GM21529 (cell line): ENCODE results near the gene OR11L1.

Experiments used
- ATAC-seq: cut with Tn5 transposase; IDR thresholded peaks from one replicate; pipeline ENCODE4 v1.9.1; 2021; ENCODE audit not compliant: unreplicated experiment

Gene OR11L1, protein sequence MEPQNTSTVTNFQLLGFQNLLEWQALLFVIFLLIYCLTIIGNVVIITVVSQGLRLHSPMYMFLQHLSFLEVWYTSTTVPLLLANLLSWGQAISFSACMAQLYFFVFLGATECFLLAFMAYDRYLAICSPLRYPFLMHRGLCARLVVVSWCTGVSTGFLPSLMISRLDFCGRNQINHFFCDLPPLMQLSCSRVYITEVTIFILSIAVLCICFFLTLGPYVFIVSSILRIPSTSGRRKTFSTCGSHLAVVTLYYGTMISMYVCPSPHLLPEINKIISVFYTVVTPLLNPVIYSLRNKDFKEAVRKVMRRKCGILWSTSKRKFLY

GRCh38 chr1:247841796-247842195 is at the start of gene OR11L1:
OR11L1 (minus strand) TSS chr1:247841896; CDS start chr1:247841896, 0 bp downstream.
- no peak for ATAC-seq

DNA sequence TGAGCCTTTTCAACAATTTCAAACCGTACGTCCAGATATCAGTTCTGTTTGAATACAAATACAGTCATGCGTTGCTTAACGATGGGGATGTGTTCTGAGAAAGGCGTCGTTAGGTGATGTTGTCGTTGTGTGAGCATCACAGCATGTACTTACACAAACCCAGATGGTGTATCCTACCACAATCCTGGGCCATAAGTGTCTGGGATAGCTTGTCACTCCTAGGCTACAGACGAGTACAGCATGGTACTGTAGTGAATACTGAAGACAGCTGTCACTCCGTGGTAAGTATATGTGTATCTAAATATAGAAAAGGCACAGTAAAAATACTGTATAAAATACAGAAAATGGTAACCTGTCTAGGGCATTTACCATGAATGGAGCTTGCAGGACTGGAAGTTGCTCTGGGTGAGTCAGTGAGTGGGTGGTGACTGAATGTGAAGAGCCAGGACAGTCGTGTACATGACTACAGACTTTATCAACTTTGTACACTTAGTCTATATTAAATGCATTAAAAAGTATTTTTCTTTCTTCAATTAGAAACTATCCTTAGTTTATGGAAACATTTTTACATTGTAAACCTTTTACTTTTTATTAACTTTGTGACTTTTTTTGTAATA is 43.2 kb upstream of the OR11L1 start:
- no peak for ATAC-seq

- ATAC-seq, result no peak
Measured at GRCh38 chr1:247883346-247883745, 41.6 kb upstream of the OR11L1 start.

- no peak for ATAC-seq
Measured at GRCh38 chr1:247865416-247865815, 23.7 kb upstream of the OR11L1 start.

GRCh38 chr1:247864644-247865043 is 22.9 kb upstream of the OR11L1 start:
- no peak for ATAC-seq

GRCh38 chr1:247862756-247863155 is 21.1 kb upstream of the OR11L1 start:
- ATAC-seq, result no peak

- no peak for ATAC-seq
Measured at GRCh38 chr1:247857985-247858619, 16.4 kb upstream of the OR11L1 start.

DNA sequence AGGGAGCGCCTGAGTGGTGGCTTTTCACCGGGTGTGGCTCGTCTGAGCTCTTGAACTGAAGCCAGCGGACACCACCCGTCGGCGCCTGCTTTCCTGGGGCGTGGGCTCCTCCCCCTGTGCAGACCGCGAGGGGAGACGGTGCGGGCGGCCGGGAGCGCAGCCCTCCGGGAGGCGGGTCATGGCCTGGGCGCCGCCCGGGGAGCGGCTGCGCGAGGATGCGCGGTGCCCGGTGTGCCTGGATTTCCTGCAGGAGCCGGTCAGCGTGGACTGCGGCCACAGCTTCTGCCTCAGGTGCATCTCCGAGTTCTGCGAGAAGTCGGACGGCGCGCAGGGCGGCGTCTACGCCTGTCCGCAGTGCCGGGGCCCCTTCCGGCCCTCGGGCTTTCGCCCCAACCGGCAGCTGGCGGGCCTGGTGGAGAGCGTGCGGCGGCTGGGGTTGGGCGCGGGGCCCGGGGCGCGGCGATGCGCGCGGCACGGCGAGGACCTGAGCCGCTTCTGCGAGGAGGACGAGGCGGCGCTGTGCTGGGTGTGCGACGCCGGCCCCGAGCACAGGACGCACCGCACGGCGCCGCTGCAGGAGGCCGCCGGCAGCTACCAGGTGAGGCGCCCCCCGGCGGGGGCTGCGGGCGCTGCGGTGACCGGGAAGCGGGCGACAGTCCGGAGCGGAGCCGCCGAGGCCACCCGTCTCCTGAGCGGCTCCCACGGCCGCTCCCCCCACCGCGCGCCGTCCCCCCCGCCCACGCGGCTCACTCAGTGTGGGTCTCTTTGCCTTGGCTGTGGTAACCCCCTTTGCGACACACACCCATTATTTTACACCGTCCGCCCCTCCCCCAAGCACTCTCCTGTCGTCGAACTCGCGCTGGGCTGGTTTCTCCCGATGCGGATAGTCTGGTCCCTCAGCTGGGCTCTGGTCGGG is 15.6 kb upstream of the OR11L1 start, which contains the start of gene TRIM58:
Gene TRIM58 (plus strand): TSS at position 119 of the 916 bp plus-strand sequence. CDS start 60 bp downstream, at position 179.
- peak; percentile 66 for ATAC-seq

GRCh38 chr1:247855911-247856310 is 14.2 kb upstream of the OR11L1 start:
- no peak for ATAC-seq

DNA sequence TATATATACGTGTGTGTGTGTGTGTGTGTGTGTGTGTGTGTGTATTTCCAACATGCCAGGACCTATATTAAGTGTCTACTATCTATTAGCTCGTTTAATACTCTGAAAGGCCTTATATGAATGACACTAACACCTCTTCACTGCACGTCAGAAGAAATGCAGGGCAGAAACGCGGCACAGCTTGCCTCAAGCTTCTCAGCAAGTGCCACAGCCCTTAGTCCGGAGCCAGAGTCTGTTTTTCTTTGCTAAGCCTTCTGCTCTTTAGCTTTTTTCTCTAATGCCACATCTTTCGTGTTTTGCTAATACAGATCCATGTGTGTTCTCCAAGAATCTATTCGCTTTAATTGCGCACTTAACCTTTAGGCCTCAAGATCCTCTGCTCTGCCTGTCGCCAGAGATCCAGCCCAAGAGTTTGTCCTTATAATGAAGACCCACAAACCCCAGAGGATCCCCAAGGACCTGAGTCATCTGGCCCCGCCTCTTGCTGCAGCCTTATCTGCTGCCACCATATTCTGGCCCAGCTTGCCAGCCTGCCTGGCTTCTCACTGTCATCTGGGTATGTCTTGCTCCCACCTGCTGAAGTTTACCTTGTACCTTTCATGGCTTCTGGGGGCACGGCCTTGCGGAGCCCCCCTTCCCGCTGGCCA is 13.3 kb upstream of the OR11L1 start:
- ATAC-seq, result no peak

GRCh38 chr1:247849616-247850015 is 7.9 kb upstream of the OR11L1 start:
- ATAC-seq, result no peak

DNA sequence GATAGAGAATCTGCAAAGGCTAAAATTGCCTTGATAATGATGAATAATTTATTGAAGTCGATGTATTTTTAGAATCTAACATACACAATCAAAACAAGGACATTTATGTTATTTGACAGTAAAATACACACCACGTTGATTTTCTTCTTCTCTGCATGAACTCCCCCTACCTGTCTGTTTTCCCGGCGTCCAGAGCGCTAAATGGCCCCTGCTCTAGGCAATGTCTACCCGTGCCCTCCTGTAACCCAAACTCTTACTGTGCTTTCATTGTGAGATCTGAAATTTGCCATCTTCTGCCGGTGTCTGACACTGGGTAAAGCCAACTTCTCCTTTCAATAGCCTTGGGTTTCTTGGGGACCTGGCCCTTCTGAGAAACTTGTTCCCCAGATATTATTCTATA is 6.7 kb upstream of the OR11L1 start:
- no peak for ATAC-seq

DNA sequence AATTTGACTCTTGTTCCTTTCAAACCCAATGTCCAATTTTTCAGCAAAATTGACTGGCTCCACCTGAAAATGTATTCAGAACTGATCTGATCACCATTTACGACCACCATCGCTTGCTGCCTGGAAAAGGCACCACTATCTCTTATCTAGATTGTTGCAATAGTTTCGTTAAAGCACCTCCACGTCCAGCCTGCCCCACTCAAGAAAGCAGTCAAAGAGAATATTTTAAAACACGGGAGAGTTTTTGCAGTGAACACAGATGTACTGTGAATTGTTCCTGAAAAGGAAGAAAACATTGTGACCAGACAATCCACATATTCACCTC is 4.0 kb upstream of the OR11L1 start:
- ATAC-seq, result no peak

DNA sequence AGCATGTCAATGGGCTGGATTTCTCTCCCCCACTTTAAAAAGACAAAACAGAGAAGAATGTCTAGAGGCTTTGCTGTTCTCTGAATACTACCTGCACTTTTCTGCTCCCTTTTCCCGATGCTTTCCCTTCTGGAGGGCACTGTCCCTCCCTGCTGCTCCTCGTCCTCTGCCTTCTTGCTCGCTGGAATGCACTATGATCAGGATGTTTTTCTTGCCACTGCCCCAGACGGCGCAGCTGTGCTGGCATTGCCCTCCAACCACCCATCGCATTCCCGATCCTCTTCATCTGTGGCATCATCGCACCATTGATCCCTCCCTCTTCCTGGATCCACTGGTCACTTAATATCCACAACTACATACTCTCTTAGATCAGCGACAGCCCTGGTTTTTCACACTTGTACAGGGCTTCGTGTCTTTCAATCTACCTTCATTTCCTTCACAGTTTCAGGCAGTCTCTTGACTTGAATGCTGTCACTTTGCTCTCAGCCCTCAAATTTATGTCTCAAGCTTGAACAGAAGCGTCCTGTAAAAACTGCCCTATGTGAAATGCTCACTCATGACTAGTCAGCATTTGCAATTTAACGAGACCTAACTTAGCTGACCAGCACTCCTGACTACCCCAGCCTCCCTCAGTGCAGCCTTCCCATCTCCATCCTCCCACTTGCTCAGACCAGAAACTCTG is 3.5 kb upstream of the OR11L1 start:
- ATAC-seq, result no peak

GRCh38 chr1:247843411-247843810 is 1.7 kb upstream of the OR11L1 start:
- no peak for ATAC-seq

DNA sequence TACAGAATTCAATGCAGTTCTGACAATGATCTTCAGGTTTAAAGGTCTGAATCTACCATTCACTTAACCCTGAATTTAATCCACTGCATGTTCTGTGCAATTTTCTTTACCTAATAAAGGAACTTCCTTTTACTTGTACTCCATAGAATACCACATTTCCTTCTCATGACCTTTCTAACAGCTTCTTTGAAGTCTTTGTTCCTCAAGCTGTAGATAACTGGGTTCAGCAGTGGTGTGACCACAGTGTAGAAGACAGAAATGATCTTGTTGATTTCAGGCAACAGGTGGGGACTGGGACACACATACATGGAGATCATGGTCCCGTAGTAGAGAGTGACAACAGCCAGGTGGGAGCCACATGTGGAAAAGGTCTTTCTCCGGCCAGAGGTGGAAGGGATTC is 878 bp downstream of the OR11L1 start:
- no peak for ATAC-seq

- ATAC-seq, result no peak
Measured at GRCh38 chr1:247833601-247834000, 8.1 kb downstream of the OR11L1 start.

GRCh38 chr1:247829656-247830055 is 12.0 kb downstream of the OR11L1 start:
- ATAC-seq, result no peak

DNA sequence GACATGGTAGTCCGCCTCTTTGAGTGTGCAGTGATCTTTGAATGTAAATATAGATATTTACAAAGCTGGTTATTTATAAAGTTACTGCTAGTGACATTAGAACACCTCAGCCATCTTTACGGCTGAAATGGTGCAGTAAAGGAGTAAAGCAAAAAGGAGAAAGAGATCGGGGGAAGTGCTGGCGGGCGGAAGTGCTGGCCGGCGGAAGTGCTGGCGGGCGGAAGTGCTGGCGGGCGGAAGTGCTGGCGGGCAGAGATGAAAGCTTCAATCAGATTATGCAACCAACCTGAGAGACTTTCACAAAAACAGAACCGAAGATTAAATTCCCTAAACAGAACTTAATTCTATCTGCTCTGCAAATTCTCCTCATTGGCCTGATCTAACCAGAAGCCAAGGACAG is 16.3 kb downstream of the OR11L1 start:
- no peak for ATAC-seq

DNA sequence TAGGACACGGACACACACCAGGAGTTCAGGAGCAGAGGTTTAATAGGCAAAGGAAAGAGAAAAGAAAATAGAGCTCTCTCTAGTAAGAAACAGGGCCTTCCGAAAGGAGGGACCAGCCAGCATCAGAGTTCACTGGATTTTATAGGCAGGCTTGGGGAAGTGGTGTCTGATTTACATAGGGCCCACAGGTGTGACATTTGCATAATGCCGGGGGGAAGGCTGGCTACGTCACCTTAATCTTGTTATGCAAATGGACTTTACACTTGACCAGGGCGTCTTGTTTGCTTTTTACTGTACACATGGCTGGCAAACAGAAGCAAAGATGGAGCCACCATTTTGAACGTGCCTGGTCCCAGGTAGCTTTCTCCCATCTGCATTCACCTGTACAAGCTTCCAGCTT is 17.7 kb downstream of the OR11L1 start, which contains the start of gene OR14A16:
Gene OR14A16 (minus strand): TSS at position 97 of the 400 bp plus-strand sequence. CDS start 8,390 bp downstream, outside the sequence.
- ATAC-seq, result no peak
